ENCODE measurements around the gene ADM.

DNA sequence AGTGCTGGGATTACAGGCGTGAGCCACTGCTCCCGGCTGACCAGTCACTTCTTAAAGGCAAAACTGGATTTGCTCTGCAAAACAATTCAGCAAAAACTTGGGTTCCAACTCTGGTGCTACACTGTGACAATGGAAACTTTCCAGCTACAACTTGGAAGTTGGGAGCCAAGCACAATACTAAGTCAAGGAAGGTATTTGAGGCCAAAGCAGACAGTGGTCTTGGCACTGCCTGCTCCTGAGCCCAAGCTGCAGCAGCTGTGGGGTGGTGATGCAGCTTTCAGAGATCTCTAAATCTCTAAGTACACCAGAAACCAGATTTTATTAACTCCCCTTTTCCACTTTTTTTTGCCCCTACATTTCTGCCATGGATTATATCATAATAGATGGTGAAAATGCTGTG, 17.5 kb downstream of the ADM start:
- TF ChIP-seq POLR2AphosphoS5 (IDR thresholded peaks at IDR 0.05; ENCODE audit: low read depth, low read length) (no peak), CTCF (IDR thresholded peaks at IDR 0.05 in 2 of 3, conservative IDR thresholded peaks at IDR 0.05 in 1 of 3; ENCODE audit: borderline replicate concordance in 1 of 3, insufficient read depth in 1 of 3, low read depth in 2 of 3, low read length in 2 of 3) (no peak), EZH2 (IDR thresholded peaks at IDR 0.05) (no peak), POLR2A (IDR thresholded peaks at IDR 0.05; ENCODE audit: borderline replicate concordance, extremely low read depth, insufficient read depth, insufficient read length) (no peak), TCF7L2 (IDR thresholded peaks at IDR 0.05; ENCODE audit: borderline replicate concordance, extremely low read depth, insufficient read depth, insufficient read length) (no peak)
- TF ChIP-seq, protein P1, sequence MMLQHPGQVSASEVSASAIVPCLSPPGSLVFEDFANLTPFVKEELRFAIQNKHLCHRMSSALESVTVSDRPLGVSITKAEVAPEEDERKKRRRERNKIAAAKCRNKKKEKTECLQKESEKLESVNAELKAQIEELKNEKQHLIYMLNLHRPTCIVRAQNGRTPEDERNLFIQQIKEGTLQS (IDR thresholded peaks at IDR 0.05) = no peak
